ENCODE measurements around the gene PODNL1. TPM values are rescaled to one million over a fixed set of nuclear protein-coding genes. Genes with fewer than 3 reads are reported as not detected.

The PODNL1 gene
- total RNA-seq, 1 donor from 2014 or later = 8.9 TPM

DNA sequence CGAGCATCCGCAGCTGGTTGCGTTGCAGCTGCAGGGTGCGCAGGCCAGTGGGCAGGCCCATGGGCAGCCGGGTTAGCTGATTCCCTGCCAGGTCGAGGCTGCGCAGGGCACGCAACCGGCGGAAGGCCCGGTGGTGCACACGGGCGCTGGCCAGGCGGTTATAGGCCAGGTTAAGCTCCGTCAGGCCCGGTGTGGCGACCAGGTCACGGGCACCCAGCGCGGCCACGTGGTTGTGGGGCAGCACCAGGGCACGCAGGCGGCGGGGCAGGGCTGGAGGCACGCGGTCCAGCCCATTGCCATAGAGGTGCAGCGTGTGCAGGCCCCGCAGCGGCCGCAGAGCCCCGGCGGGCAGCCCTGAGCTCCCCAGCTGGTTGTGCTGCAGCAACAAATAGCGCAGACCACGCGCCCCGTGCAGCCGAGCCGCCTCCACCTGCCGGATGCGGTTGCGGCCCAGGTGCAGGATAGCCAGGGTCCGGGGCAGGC lies 5.3 kb downstream of the PODNL1 start:
- Mint-ChIP-seq H3K9me3 (ENCODE audit: unreplicated experiment) (peaks cover 5% of the 10 kb centered on the region), H3K4me1 (ENCODE audit: low read depth, unreplicated experiment) (peaks cover 9% of the 10 kb centered on the region), H3K4me3 (ENCODE audit: unreplicated experiment) (no peak overlapping the region), H3K27ac (ENCODE audit: unreplicated experiment) (no peak overlapping the region), H3K36me3 (ENCODE audit: unreplicated experiment) (no peaks in the 10 kb centered on the region), H3K27me3 (ENCODE audit: unreplicated experiment) (peaks cover 6% of the 10 kb centered on the region)
- no peak for DNase-seq
- no peak for TF ChIP-seq CTCF (IDR thresholded peaks at IDR 0.05; ENCODE audit: partially characterized antibody, unreplicated experiment)

- Mint-ChIP-seq H3K36me3 (ENCODE audit: unreplicated experiment) (no peaks in the 10 kb centered on the region), H3K4me3 (ENCODE audit: unreplicated experiment) (no peak overlapping the region), H3K4me1 (ENCODE audit: low read depth, unreplicated experiment) (peaks cover 7% of the 10 kb centered on the region), H3K27me3 (ENCODE audit: unreplicated experiment) (peaks cover 6% of the 10 kb centered on the region), H3K9me3 (ENCODE audit: unreplicated experiment) (peaks cover 5% of the 10 kb centered on the region), H3K27ac (ENCODE audit: unreplicated experiment) (no peak overlapping the region)
- no peak for TF ChIP-seq CTCF (IDR thresholded peaks at IDR 0.05; ENCODE audit: partially characterized antibody, unreplicated experiment)
- DNase-seq = no peak
Observed at GRCh38 chr19:13932149-13932637, 6.0 kb downstream of the PODNL1 start.

GRCh38 chr19:13931391-13932148 lies 6.6 kb downstream of the PODNL1 start:
- no peak for TF ChIP-seq CTCF (IDR thresholded peaks at IDR 0.05; ENCODE audit: partially characterized antibody, unreplicated experiment)
- Mint-ChIP-seq H3K9me3 (ENCODE audit: unreplicated experiment) (peaks cover 7% of the 10 kb centered on the region), H3K4me3 (ENCODE audit: unreplicated experiment) (no peak overlapping the region), H3K27me3 (ENCODE audit: unreplicated experiment) (peaks cover 9% of the 10 kb centered on the region), H3K27ac (ENCODE audit: unreplicated experiment) (no peak overlapping the region), H3K36me3 (ENCODE audit: unreplicated experiment) (no peaks in the 10 kb centered on the region), H3K4me1 (ENCODE audit: low read depth, unreplicated experiment) (peaks cover 7% of the 10 kb centered on the region)
- no peak for DNase-seq

- peaks cover 3% of the 10 kb centered on the region for H3K4me1 Mint-ChIP-seq (ENCODE audit: low read depth, unreplicated experiment)
- no peak overlapping the region for H3K4me3 Mint-ChIP-seq (ENCODE audit: unreplicated experiment)
- H3K27me3 Mint-ChIP-seq (ENCODE audit: unreplicated experiment) = peaks cover 9% of the 10 kb centered on the region
- no peaks in the 10 kb centered on the region for H3K36me3 Mint-ChIP-seq (ENCODE audit: unreplicated experiment)
- no peak for DNase-seq
- peaks cover 7% of the 10 kb centered on the region for H3K9me3 Mint-ChIP-seq (ENCODE audit: unreplicated experiment)
- no peak for TF ChIP-seq CTCF (IDR thresholded peaks at IDR 0.05; ENCODE audit: partially characterized antibody, unreplicated experiment)
- H3K27ac Mint-ChIP-seq (ENCODE audit: unreplicated experiment) = no peak overlapping the region
Observed at GRCh38 chr19:13930402-13930801, 7.8 kb downstream of the PODNL1 start.

DNA sequence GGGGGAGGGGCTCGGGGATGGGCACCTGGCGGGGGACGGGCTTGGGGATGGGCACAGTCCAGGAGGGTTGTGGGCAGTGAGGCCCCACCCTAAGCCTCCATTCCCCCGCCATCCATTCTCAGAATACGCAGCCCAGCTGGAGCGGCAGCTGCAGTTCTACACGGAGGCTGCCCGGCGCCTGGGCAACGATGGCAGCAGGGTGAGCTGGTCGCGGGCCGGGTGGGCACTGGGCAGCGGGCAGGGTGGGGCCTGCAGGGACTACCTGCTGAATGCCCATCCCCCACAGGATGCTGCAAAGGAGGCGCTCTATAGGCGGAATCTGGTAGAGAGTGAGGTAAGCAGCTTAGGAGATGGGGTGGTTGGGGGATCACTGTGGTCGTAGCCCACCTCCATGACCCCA lies 8.3 kb downstream of the PODNL1 start:
- Mint-ChIP-seq H3K4me1 (ENCODE audit: low read depth, unreplicated experiment) (peaks cover 3% of the 10 kb centered on the region), H3K27me3 (ENCODE audit: unreplicated experiment) (peaks cover 9% of the 10 kb centered on the region), H3K27ac (ENCODE audit: unreplicated experiment) (no peak overlapping the region), H3K4me3 (ENCODE audit: unreplicated experiment) (no peak overlapping the region), H3K9me3 (ENCODE audit: unreplicated experiment) (peaks cover 6% of the 10 kb centered on the region), H3K36me3 (ENCODE audit: unreplicated experiment) (no peaks in the 10 kb centered on the region)
- TF ChIP-seq CTCF (IDR thresholded peaks at IDR 0.05; ENCODE audit: partially characterized antibody, unreplicated experiment) = no peak
- no peak for DNase-seq

Data from glutamatergic neuron (in vitro differentiated cells).